Vagina (tissue), 2 donors: ENCODE measurements around the gene UTS2B.

Experiments used
- CTCF ChIP-seq, 3 experiments: fragments of 450-650 bp in 2 of 3; fragments of 200-600 bp in 1 of 3; sonication (generic) in 1 of 3; IDR thresholded peaks; one replicate each; pipeline ENCODE4 v1.5.1; 2017 to 2019; ENCODE audit warnings: antibody characterized with exemption in 3 of 3, mild to moderate bottlenecking in 2 of 3, moderate library complexity in 2 of 3
- POLR2A ChIP-seq, 2 donors: fragments of 450-650 bp; IDR thresholded peaks; one replicate each; pipeline ENCODE4 v1.6.1; 2017; ENCODE audit warnings: antibody characterized with exemption in 2 of 2, mild to moderate bottlenecking in 2 of 2, moderate library complexity in 2 of 2
- POLR2AphosphoS5 ChIP-seq, 2 donors: sonication (generic); formaldehyde crosslinking; IDR thresholded peaks; one replicate each; pipeline ENCODE4 v1.9.0; 2017; ENCODE audit warnings: antibody characterized with exemption in 2 of 2, mild to moderate bottlenecking in 2 of 2, low read depth in 1 of 2; ENCODE audit not compliant: insufficient read depth in 1 of 2

- TF ChIP-seq CTCF (IDR thresholded peaks at IDR 0.05), result no peak
- TF ChIP-seq POLR2AphosphoS5 (IDR thresholded peaks at IDR 0.05; ENCODE audit: insufficient read depth in 1 of 2, low read depth in 1 of 2), result no peak
- TF ChIP-seq POLR2A (IDR thresholded peaks at IDR 0.05), result no peak
Measured at GRCh38 chr3:191342411-191342810, 12.1 kb upstream of the UTS2B start.
